H1 (cell line): ENCODE measurements around the gene TNFSF4. TPM values are rescaled to one million over a fixed set of nuclear protein-coding genes. Genes with fewer than 3 reads are reported as not detected.

Experiments
- CTCF ChIA-PET: fragments of 300-600 bp; sonication (Branson Sonifier 250); formaldehyde crosslinking; loops from one replicate; lab custom pipeline; 2021; ENCODE audit not compliant: partially characterized antibody; lab: Charles Lee
- POLR2A ChIA-PET: fragments of 300-600 bp; sonication (Branson Sonifier 250); formaldehyde crosslinking; loops from one replicate; lab custom pipeline; 2021; ENCODE audit warnings: inconsistent platforms; ENCODE audit not compliant: partially characterized antibody; lab: Charles Lee
- DNase-seq, 2 experiments: peaks; one replicate each; pipeline versions ENCODE4 v3.0.0 to v3.0.0-alpha.2; 2010 to 2022; ENCODE audit warnings: low spot score in 2 of 2, low read depth in 1 of 2, mixed read lengths in 1 of 2
- FAIRE-seq: peaks from 2 replicates; lab custom pipeline; 2011; peaks lifted over from hg19 to GRCh38; lab: Jason Lieb, UNC
- H2AFZ ChIP-seq: 2 replicates; pipeline ENCODE4 v1.8.1; 2012; ENCODE audit warnings: low read length, inconsistent platforms
- H2AK5ac ChIP-seq: 2 replicates; pipeline ENCODE4 v1.6.1; 2013; ENCODE audit warnings: low read depth, low read length
- H2BK120ac ChIP-seq: replicated peaks from 2 replicates; pipeline ENCODE3; 2013; ENCODE audit warnings: low read depth, low read length, inconsistent platforms
- H2BK12ac ChIP-seq: 2 replicates; pipeline ENCODE4 v1.6.1; 2013; ENCODE audit warnings: low read depth, low read length
- H2BK15ac ChIP-seq: 2 replicates; pipeline ENCODE4 v1.6.1; 2013; ENCODE audit warnings: low read length
- H2BK20ac ChIP-seq: 2 replicates; pipeline ENCODE4 v1.6.1; 2013; ENCODE audit warnings: low read length
- H2BK5ac ChIP-seq: 2 replicates; pipeline ENCODE4 v1.6.1; 2013; ENCODE audit warnings: low read depth, low read length
- H3K14ac ChIP-seq: 2 replicates; pipeline ENCODE4 v1.6.1; 2013; ENCODE audit warnings: inconsistent platforms; ENCODE audit not compliant: insufficient read length
- H3K18ac ChIP-seq: 2 replicates; pipeline ENCODE4 v1.6.1; 2013; ENCODE audit warnings: low read length; ENCODE audit errors: extremely low read depth
- H3K23ac ChIP-seq: 2 replicates; pipeline ENCODE4 v1.6.1; 2013; ENCODE audit warnings: inconsistent platforms; ENCODE audit not compliant: insufficient read length
- H3K23me2 ChIP-seq: 2 replicates; pipeline ENCODE4 v1.6.1; 2013; ENCODE audit warnings: low read depth, low read length
- H3K27ac ChIP-seq: 2 replicates; pipeline ENCODE4 v1.6.1; 2011; ENCODE audit warnings: low read depth, low read length, inconsistent platforms
- H3K27me3 ChIP-seq, 4 experiments: replicated peaks in 1 of 4; 1 replicate in 1 of 4; 2 replicates in 3 of 4; pipeline versions ENCODE4 v1.6.1 to v1.8.1; 2011 to 2013; ENCODE audit warnings: low read length in 3 of 4, mild to moderate bottlenecking in 3 of 4, inconsistent platforms in 2 of 4, mixed read lengths in 2 of 4, moderate library complexity in 1 of 4; ENCODE audit not compliant: control insufficient read depth in 3 of 4, insufficient read depth in 3 of 4; ENCODE audit errors: extremely low read depth in 1 of 4
- H3K36me3 ChIP-seq, 4 experiments: 2 replicates each; pipeline versions ENCODE4 v1.6.1 to v1.8.1; 2011 to 2013; ENCODE audit warnings: mild to moderate bottlenecking in 4 of 4, low read length in 3 of 4, moderate library complexity in 2 of 4, control low read depth in 1 of 4, inconsistent platforms in 1 of 4; ENCODE audit not compliant: insufficient read depth in 4 of 4, control insufficient read depth in 2 of 4
- H3K4ac ChIP-seq: replicated peaks from 2 replicates; pipeline ENCODE3; 2013; ENCODE audit warnings: low read length, low read depth, mixed read lengths, inconsistent platforms; ENCODE audit not compliant: insufficient read length
- H3K4me1 ChIP-seq, 4 experiments: replicated peaks in 1 of 4; 1 replicate in 1 of 4; 2 replicates in 3 of 4; pipeline versions ENCODE4 v1.6.1 to v1.8.1; 2011 to 2013; ENCODE audit warnings: low read length in 3 of 4, inconsistent platforms in 2 of 4, mixed read lengths in 1 of 4; ENCODE audit not compliant: insufficient read depth in 4 of 4, control insufficient read depth in 3 of 4
- H3K4me2 ChIP-seq, 2 experiments: 2 replicates each; pipeline versions ENCODE4 v1.6.1 to v1.8.1; 2011 to 2013; ENCODE audit warnings: low read depth in 2 of 2, low read length in 2 of 2, control low read depth in 1 of 2, inconsistent platforms in 1 of 2, mild to moderate bottlenecking in 1 of 2; ENCODE audit not compliant: insufficient read depth in 1 of 2
- H3K4me3 ChIP-seq, 4 experiments: fragments of 200-600, 300-600 bp in 1 of 4; sonication (generic), shearing (Covaris generic), sonication (Bioruptor Twin) in 1 of 4; 2 replicates each; pipeline versions ENCODE4 v1.5.1 to v1.8.1; 2011 to 2016; ENCODE audit warnings: low read length in 4 of 4, low read depth in 3 of 4, control low read depth in 2 of 4, inconsistent platforms in 2 of 4, mild to moderate bottlenecking in 2 of 4, mixed read lengths in 1 of 4, moderate library complexity in 1 of 4; ENCODE audit not compliant: insufficient read depth in 2 of 4; ENCODE audit errors: extremely low read depth in 1 of 4
- H3K56ac ChIP-seq: replicated peaks from 2 replicates; pipeline ENCODE3; 2013; ENCODE audit warnings: low read depth, mild to moderate bottlenecking, mixed read lengths, low read length, inconsistent platforms; ENCODE audit not compliant: insufficient read length
- H3K79me1 ChIP-seq: 2 replicates; pipeline ENCODE4 v1.6.1; 2013; ENCODE audit warnings: low read depth, low read length, control low read depth
- H3K79me2 ChIP-seq, 2 experiments: 2 replicates each; pipeline versions ENCODE4 v1.6.1 to v1.8.1; 2012 to 2013; ENCODE audit warnings: low read length in 2 of 2, mild to moderate bottlenecking in 2 of 2, inconsistent platforms in 1 of 2; ENCODE audit not compliant: insufficient read depth in 2 of 2, control insufficient read depth in 1 of 2
- H3K9ac ChIP-seq, 4 experiments: replicated peaks in 1 of 4; 1 replicate in 1 of 4; 2 replicates in 3 of 4; pipeline versions ENCODE4 v1.6.1 to v1.8.1; 2011 to 2013; ENCODE audit warnings: low read depth in 3 of 4, low read length in 3 of 4, control low read depth in 2 of 4, mild to moderate bottlenecking in 2 of 4, moderate library complexity in 2 of 4, inconsistent platforms in 1 of 4; ENCODE audit errors: extremely low read depth in 1 of 4
- H3K9me3 ChIP-seq, 2 experiments: 2 replicates each; pipeline versions ENCODE4 v1.6.1 to v1.8.1; 2012 to 2013; ENCODE audit warnings: mild to moderate bottlenecking in 2 of 2, moderate library complexity in 2 of 2, control low read depth in 1 of 2, inconsistent platforms in 1 of 2, low read depth in 1 of 2, low read length in 1 of 2, mixed read lengths in 1 of 2; ENCODE audit not compliant: insufficient read depth in 2 of 2
- H4K20me1 ChIP-seq, 2 experiments: replicated peaks in 1 of 2; 2 replicates each; pipeline versions ENCODE3 to v1.8.1; 2011 to 2013; ENCODE audit warnings: inconsistent platforms in 2 of 2, low read length in 2 of 2, mild to moderate bottlenecking in 1 of 2; ENCODE audit not compliant: insufficient read depth in 2 of 2, control insufficient read depth in 1 of 2
- H4K5ac ChIP-seq: 2 replicates; pipeline ENCODE4 v1.6.1; 2013; ENCODE audit warnings: low read length, low read depth, mixed read lengths, inconsistent platforms; ENCODE audit not compliant: insufficient read length
- H4K8ac ChIP-seq: 2 replicates; pipeline ENCODE4 v1.8.0; 2013; ENCODE audit warnings: mild to moderate bottlenecking, moderate library complexity, low read length, inconsistent platforms; ENCODE audit not compliant: insufficient read depth; ENCODE audit errors: extremely low read depth
- H4K91ac ChIP-seq: replicated peaks from 2 replicates; pipeline ENCODE3; 2013; ENCODE audit warnings: low read length, mixed read lengths, inconsistent platforms; ENCODE audit not compliant: insufficient read length
- ATF2 ChIP-seq: IDR thresholded peaks from 2 replicates; pipeline ENCODE4 v1.6.1; 2012; ENCODE audit warnings: low read length, inconsistent platforms
- BACH1 ChIP-seq: IDR thresholded peaks from 2 replicates; pipeline ENCODE4 v1.6.1; 2012; ENCODE audit warnings: low read length, improper control_type of control experiment
- BRCA1 ChIP-seq: IDR thresholded peaks from 2 replicates; pipeline ENCODE4 v1.6.1; 2012; ENCODE audit warnings: low read depth, low read length, improper control_type of control experiment
- POLR2A ChIP-seq, 2 experiments: IDR thresholded peaks; 1 replicate in 1 of 2; 2 replicates in 1 of 2; pipeline ENCODE4 v1.6.1; 2011; ENCODE audit warnings: low read depth in 2 of 2, low read length in 2 of 2, mild to moderate bottlenecking in 2 of 2; ENCODE audit errors: control extremely low read depth in 1 of 2
- SRF ChIP-seq: IDR thresholded peaks from 2 replicates; pipeline ENCODE4 v1.6.1; 2011; ENCODE audit warnings: mild to moderate bottlenecking, low read depth, low read length, moderate library complexity
- TBP ChIP-seq: IDR thresholded peaks from 2 replicates; pipeline ENCODE4 v1.6.1; 2011; ENCODE audit warnings: low read depth, low read length, improper control_type of control experiment
- TEAD4 ChIP-seq: IDR thresholded peaks from 2 replicates; pipeline ENCODE4 v1.6.1; 2012; ENCODE audit warnings: low read depth, low read length, inconsistent platforms, mixed read lengths
- WGBS, 2 experiments: shearing (Covaris generic) in 1 of 2; methylation state at CpG; one replicate each; pipeline versions ENCODE4 v1.1.6 to v1.1.7; 2013 to 2015; ENCODE audit warnings: low lambda C conversion rate in 2 of 2, mixed read lengths in 2 of 2, inconsistent platforms in 1 of 2, low coverage in 1 of 2, missing lambda C conversion rate in 1 of 2; ENCODE audit not compliant: insufficient replicate concordance in 2 of 2, insufficient coverage in 1 of 2, insufficient read length in 1 of 2; ENCODE audit errors: extremely low coverage in 1 of 2, missing lambda C conversion rate in 1 of 2; 5-methylcytosine and 5-hydroxymethylcytosine counted together
- polyA plus RNA-seq, 7 experiments: library from polyadenylated mRNA; depleted of rRNA in 3 of 7; stranded (reverse) in 5 of 7; unstranded in 2 of 7; fragments of >200 nt in 5 of 7; fragments of 200-250 nt in 2 of 7; gene quantifications; 1 replicate in 5 of 7; 2 replicates in 1 of 7; 4 replicates in 1 of 7; pipeline versions ENCODE4 v1.2.1 to v1.2.3, GENCODE V29; 2011 to 2013; ENCODE audit warnings: missing spikeins in 2 of 7, mixed read lengths in 2 of 7
- total RNA-seq: library from RNA; stranded (reverse); fragmentation: NEBNext Ultra II Directional; extraction: Animal tissue kit (Norgen Biotek cat#: 25700); gene quantifications from 2 replicates; pipeline ENCODE4 v1.2.1, GENCODE V29; 2021

TNFSF4 gene
- total and polyA plus RNA-seq, 2 of the 8 experiments (the other 6 are each of a cell fraction or from before 2014, with no cell fraction given), result 0.54 to 0.63 TPM

- Histone ChIP-seq H3K79me2 (no peaks in the 10 kb centered on the region), H2BK5ac (no peak overlapping the region), H2AFZ (no peak overlapping the region), H3K36me3 (no peaks in the 10 kb centered on the region), H3K23ac (no peak overlapping the region), H3K27ac (no peak overlapping the region), H3K4me2 (no peak overlapping the region), H3K79me1 (no peaks in the 10 kb centered on the region), H3K18ac (no peak overlapping the region), H3K56ac (no peak overlapping the region), H2BK12ac (no peak overlapping the region), H2BK20ac (no peak overlapping the region), H3K4me3 (no peak overlapping the region), H3K9ac (no peak overlapping the region), H2BK15ac (no peak overlapping the region), H2BK120ac (no peak overlapping the region), H2AK5ac (no peak overlapping the region), H3K23me2 (no peaks in the 10 kb centered on the region; the same call in 1 of the 2 replicates), H4K20me1 (no peaks in the 10 kb centered on the region), H3K27me3 (peaks cover 4 to 33% (median 21%) of the 10 kb centered on the region in 4 experiments), H3K14ac (no peak overlapping the region), H3K4ac (no peak overlapping the region), H4K5ac (no peak overlapping the region), H4K91ac (no peak overlapping the region), H3K9me3 (no peaks in the 10 kb centered on the region), H3K4me1 (peaks cover 0 to 2% (median 2%) of the 10 kb centered on the region in 4 experiments; a peak in 4 of 7 replicates), H4K8ac (no peak overlapping the region)
- FAIRE-seq (no peak), DNase-seq (no peak)
- ChIA-PET POLR2A (interaction anchor here (0.6 kb wide), 1 partner anchor 786 kb away, joined by 3 read pairs; no protein-coding TSS in a partner anchor), CTCF (interaction anchor here (0.5 to 1.7 kb wide), 5 partner anchors 127 to 831 kb away, joined by 3 to 8 read pairs (median 3); no protein-coding TSS in a partner anchor)
- WGBS, 2 experiments, result 75% methylated on average over 4 of the region's 4 CpGs; no CpG with 5 or more reads in 1 of the 2 experiments
- no peak for TF ChIP-seq TBP
- TF ChIP-seq BACH1, result no peak
- TF ChIP-seq TEAD4, result no peak
- no peak for TF ChIP-seq POLR2A (IDR thresholded peaks at IDR 0.05; ENCODE audit: control extremely low read depth in 1 of 2, low read depth in 2 of 2, low read length in 2 of 2)
- no peak for TF ChIP-seq SRF
- no peak for TF ChIP-seq ATF2
- TF ChIP-seq BRCA1, result no peak
Observed at GRCh38 chr1:173208868-173209267, 1.7 kb upstream of the TNFSF4 start.
